KMS-11 (cell line): Measurements from ENCODE around the gene COX11.

Source experiments
- H2AFZ ChIP-seq: fragments of 200-600 bp; sonication (generic); 2 replicates; pipeline ENCODE4 v1.6.1; 2016; ENCODE audit warnings: antibody characterized with exemption, mixed run types, low read depth
- H3K27ac ChIP-seq: fragments of 200-600 bp; sonication (generic); 2 replicates; pipeline ENCODE4 v1.6.1; 2016; ENCODE audit warnings: mild to moderate bottlenecking, mixed run types
- H3K27me3 ChIP-seq: fragments of 200-600 bp; sonication (generic); 2 replicates; pipeline ENCODE4 v1.6.1; 2017; ENCODE audit warnings: mild to moderate bottlenecking, low read depth, mixed run types, moderate library complexity; ENCODE audit not compliant: insufficient read depth
- H3K36me3 ChIP-seq: fragments of 200-600 bp; sonication (generic); 2 replicates; pipeline ENCODE4 v1.6.1; 2017; ENCODE audit warnings: mild to moderate bottlenecking, mixed run types; ENCODE audit not compliant: insufficient read depth
- H3K4me1 ChIP-seq: fragments of 200-600 bp; sonication (generic); 2 replicates; pipeline ENCODE4 v1.6.1; 2016; ENCODE audit warnings: mild to moderate bottlenecking, low read depth, mixed run types; ENCODE audit not compliant: poor library complexity, severe bottlenecking
- H3K4me2 ChIP-seq: fragments of 200-600 bp; sonication (generic); 2 replicates; pipeline ENCODE4 v1.7.0; 2016; ENCODE audit warnings: mild to moderate bottlenecking, mixed run types
- H3K4me3 ChIP-seq: fragments of 200-600 bp; sonication (generic); IDR thresholded peaks from 2 replicates; pipeline ENCODE4 v1.6.1; 2017; ENCODE audit warnings: low read depth, low read length, mixed read lengths; ENCODE audit not compliant: insufficient read depth
- H3K79me2 ChIP-seq: fragments of 200-600 bp; sonication (generic); 2 replicates; pipeline ENCODE4 v1.6.1; 2016; ENCODE audit warnings: low read depth, mixed run types; ENCODE audit not compliant: insufficient read depth
- H3K9ac ChIP-seq: fragments of 200-600 bp; sonication (generic); 2 replicates; pipeline ENCODE4 v1.6.1; 2016; ENCODE audit warnings: mild to moderate bottlenecking, mixed run types
- H4K20me1 ChIP-seq: fragments of 200-600 bp; sonication (generic); 2 replicates; pipeline ENCODE4 v1.6.1; 2016; ENCODE audit warnings: mild to moderate bottlenecking, mixed run types; ENCODE audit not compliant: insufficient read depth
- CTCF ChIP-seq: fragments of 200-600 bp; sonication (generic); conservative IDR thresholded peaks from 2 replicates; pipeline ENCODE4 v1.6.1; 2017; ENCODE audit warnings: low read depth, mild to moderate bottlenecking, antibody characterized with exemption, low read length, moderate library complexity, mixed read lengths

The COX11 gene

GRCh38 chr17:54972406-54973138 is 4.1 kb upstream of the COX11 start:
- Histone ChIP-seq H3K27ac (no peak overlapping the region), H4K20me1 (no peaks in the 10 kb centered on the region), H3K4me1 (peaks cover 19% of the 10 kb centered on the region), H3K27me3 (no peaks in the 10 kb centered on the region), H2AFZ (no peak overlapping the region), H3K36me3 (no peaks in the 10 kb centered on the region), H3K79me2 (peaks cover 17% of the 10 kb centered on the region), H3K4me2 (no peak overlapping the region), H3K9ac (no peak overlapping the region), H3K4me3 (no peak overlapping the region)
- no peak for TF ChIP-seq CTCF

GRCh38 chr17:54971901-54972300 is 3.4 kb upstream of the COX11 start:
- H3K9ac ChIP-seq: no peak overlapping the region
- H3K4me3 ChIP-seq: no peak overlapping the region
- H3K4me2 ChIP-seq: no peak overlapping the region
- peaks cover 22% of the 10 kb centered on the region for H3K4me1 ChIP-seq
- no peaks in the 10 kb centered on the region for H4K20me1 ChIP-seq
- no peaks in the 10 kb centered on the region for H3K36me3 ChIP-seq
- H3K79me2 ChIP-seq: peaks cover 22% of the 10 kb centered on the region
- H2AFZ ChIP-seq: no peak overlapping the region
- TF ChIP-seq CTCF: no peak
- H3K27ac ChIP-seq: no peak overlapping the region
- no peaks in the 10 kb centered on the region for H3K27me3 ChIP-seq

- Histone ChIP-seq H3K4me2 (no peak overlapping the region), H3K4me3 (no peak overlapping the region), H3K27ac (no peak overlapping the region), H3K79me2 (peaks cover 30% of the 10 kb centered on the region), H3K36me3 (no peaks in the 10 kb centered on the region), H4K20me1 (no peaks in the 10 kb centered on the region), H2AFZ (no peak overlapping the region), H3K27me3 (no peaks in the 10 kb centered on the region), H3K4me1 (peaks cover 27% of the 10 kb centered on the region), H3K9ac (no peak overlapping the region)
- TF ChIP-seq CTCF: no peak
Observed at GRCh38 chr17:54971147-54971546, 2.7 kb upstream of the COX11 start.

GRCh38 chr17:54969658-54970572 is 1.5 kb upstream of the COX11 start:
- peak overlapping the region; percentile 97; the same call in 1 of the 2 replicates for H2AFZ ChIP-seq
- peak overlapping the region; percentile 83 for H3K9ac ChIP-seq
- H3K4me3 ChIP-seq: no peak overlapping the region
- H3K4me1 ChIP-seq: peaks cover 24% of the 10 kb centered on the region
- H3K27me3 ChIP-seq: no peaks in the 10 kb centered on the region
- H3K36me3 ChIP-seq: no peaks in the 10 kb centered on the region
- no peaks in the 10 kb centered on the region for H4K20me1 ChIP-seq
- TF ChIP-seq CTCF: no peak
- H3K79me2 ChIP-seq: peaks cover 42% of the 10 kb centered on the region
- H3K27ac ChIP-seq: peak overlapping the region; percentile 72
- H3K4me2 ChIP-seq: peak overlapping the region; percentile 68
